Measurements from ENCODE around the gene SASH1. TPM values are rescaled to one million over a fixed set of nuclear protein-coding genes. Genes with fewer than 3 reads are reported as not detected.

The SASH1 gene
- total RNA-seq, 1 donor from 2014 or later: 10.2 TPM

- H3K36me3 ChIP-seq: no peaks in the 10 kb centered on the region
- H3K9ac ChIP-seq: no peak overlapping the region
- H3K4me3 Mint-ChIP-seq: no peak overlapping the region
Observed at GRCh38 chr6:148307405-148307804, 35.2 kb upstream of the SASH1 start.

DNA sequence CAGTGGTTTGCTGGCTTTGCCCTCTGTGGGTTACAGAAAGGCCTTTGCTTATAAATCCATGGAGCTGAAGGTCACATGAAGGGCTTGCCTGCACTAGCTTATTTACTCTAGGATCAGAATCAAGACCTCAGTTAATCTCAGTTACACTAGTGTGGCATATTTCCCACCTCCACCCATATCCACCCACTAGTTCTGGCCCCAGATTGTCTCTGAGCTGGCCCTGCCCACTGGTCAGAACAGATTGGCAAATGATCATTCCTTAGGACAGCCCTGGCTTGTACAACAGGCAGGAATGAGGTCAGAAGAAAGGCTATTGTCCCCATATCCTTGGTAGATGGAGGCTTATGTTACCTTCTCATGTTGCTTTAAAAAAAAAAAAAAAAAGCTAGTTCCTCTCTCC lies 33.3 kb upstream of the SASH1 start:
- Mint-ChIP-seq H3K27ac (peak overlapping the region; percentile 38), H3K4me3 (no peak overlapping the region), H3K9me3 (no peaks in the 10 kb centered on the region), H3K36me3 (no peaks in the 10 kb centered on the region), H3K4me1 (peaks cover 34% of the 10 kb centered on the region), H3K27me3 (ENCODE audit: insufficient read depth, low read depth) (no peaks in the 10 kb centered on the region)
- Histone ChIP-seq H3K27ac (no peak overlapping the region), H3K36me3 (no peaks in the 10 kb centered on the region), H3K9ac (no peak overlapping the region), H3K4me1 (peaks cover 8% of the 10 kb centered on the region), H3K27me3 (no peaks in the 10 kb centered on the region), H3K9me3 (ENCODE audit: low read depth) (no peaks in the 10 kb centered on the region), H2AFZ (replicated peaks) (no peak overlapping the region), H3K4me3 (no peak overlapping the region), H3K79me2 (ENCODE audit: low read depth) (no peaks in the 10 kb centered on the region), H4K20me1 (ENCODE audit: low read depth) (no peaks in the 10 kb centered on the region), H3F3A (ENCODE audit: low read depth) (peaks cover 4% of the 10 kb centered on the region), H3K4me2 (no peak overlapping the region)
- DNase-seq (ENCODE audit: low spot score): no peak
- TF ChIP-seq EZH2phosphoT487 (IDR thresholded peaks at IDR 0.05) (no peak), EZH2 (IDR thresholded peaks at IDR 0.05) (no peak), CTCF (IDR thresholded peaks at IDR 0.05) (no peak)

More at GRCh38 chr6:148307405-148307804, 35.2 kb upstream of the SASH1 start:
- Histone ChIP-seq H4K20me1 (ENCODE audit: low read depth) (no peaks in the 10 kb centered on the region), H3K9me3 (ENCODE audit: low read depth) (no peaks in the 10 kb centered on the region), H3K4me2 (no peak overlapping the region), H3K4me1 (peaks cover 3% of the 10 kb centered on the region), H3K27me3 (no peaks in the 10 kb centered on the region), H2AFZ (replicated peaks) (no peak overlapping the region), H3F3A (ENCODE audit: low read depth) (peaks cover 4% of the 10 kb centered on the region), H3K79me2 (ENCODE audit: low read depth) (no peaks in the 10 kb centered on the region), H3K27ac (no peak overlapping the region), H3K4me3 (no peak overlapping the region)
- peaks cover 19% of the 10 kb centered on the region for H3K4me1 Mint-ChIP-seq
- H3K36me3 Mint-ChIP-seq: no peaks in the 10 kb centered on the region
- DNase-seq (ENCODE audit: low spot score): no peak
- H3K9me3 Mint-ChIP-seq: no peaks in the 10 kb centered on the region
- no peak overlapping the region for H3K27ac Mint-ChIP-seq
- H3K27me3 Mint-ChIP-seq (ENCODE audit: insufficient read depth, low read depth): no peaks in the 10 kb centered on the region
- no peak for TF ChIP-seq EZH2phosphoT487 (IDR thresholded peaks at IDR 0.05)
- no peak for TF ChIP-seq EZH2 (IDR thresholded peaks at IDR 0.05)
- TF ChIP-seq CTCF (IDR thresholded peaks at IDR 0.05): no peak

DNA sequence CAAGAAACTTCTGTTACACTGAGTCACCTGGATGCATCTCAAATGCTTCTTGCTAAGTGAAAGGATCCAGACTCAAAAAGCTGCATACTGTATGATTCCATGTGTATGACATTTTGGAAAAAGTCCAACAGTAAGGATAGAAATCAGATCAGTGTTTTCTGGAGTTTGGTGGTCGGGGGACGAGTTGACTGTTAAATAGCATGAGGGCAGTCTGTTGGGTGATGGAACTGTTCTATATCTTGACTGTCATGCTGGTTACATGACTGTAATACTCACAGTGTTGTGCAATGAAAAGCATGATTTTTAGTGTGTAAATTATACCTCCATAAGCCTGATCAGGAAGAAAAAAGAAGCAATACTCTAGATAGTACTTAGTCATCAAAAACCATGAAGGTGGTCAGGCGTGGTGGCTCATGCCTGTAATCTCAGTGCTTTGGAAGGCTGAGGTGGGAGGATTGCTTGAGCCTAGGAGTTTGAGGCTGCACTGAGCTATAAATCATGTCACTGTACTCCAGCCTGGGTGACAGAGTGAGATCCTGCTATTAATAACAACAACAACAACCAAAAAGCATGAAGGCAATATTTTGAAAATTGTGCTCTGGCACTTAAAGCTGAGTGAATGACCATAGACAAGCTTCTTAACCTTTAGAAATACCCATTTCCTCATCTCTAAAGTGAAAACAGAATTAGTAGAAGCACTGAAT lies 30.5 kb upstream of the SASH1 start:
- H3K9me3 ChIP-seq (ENCODE audit: low read depth): no peaks in the 10 kb centered on the region
- no peaks in the 10 kb centered on the region for H3K27me3 ChIP-seq
- no peaks in the 10 kb centered on the region for H4K20me1 ChIP-seq (ENCODE audit: low read depth)
- no peak overlapping the region for H2AFZ ChIP-seq (replicated peaks)
- peaks cover 28% of the 10 kb centered on the region for H3K4me1 Mint-ChIP-seq
- no peaks in the 10 kb centered on the region for H3K79me2 ChIP-seq (ENCODE audit: low read depth)
- H3K4me3 Mint-ChIP-seq: no peak overlapping the region
- DNase-seq (ENCODE audit: low spot score): no peak
- peaks cover 6% of the 10 kb centered on the region for H3K4me1 ChIP-seq
- no peak overlapping the region for H3K9ac ChIP-seq
- H3K27ac Mint-ChIP-seq: no peak overlapping the region
- H3F3A ChIP-seq (ENCODE audit: low read depth): no peaks in the 10 kb centered on the region
- H3K27ac ChIP-seq: no peak overlapping the region
- no peak for TF ChIP-seq EZH2 (IDR thresholded peaks at IDR 0.05)
- no peaks in the 10 kb centered on the region for H3K36me3 Mint-ChIP-seq
- H3K9me3 Mint-ChIP-seq: no peaks in the 10 kb centered on the region
- H3K36me3 ChIP-seq: no peaks in the 10 kb centered on the region
- no peaks in the 10 kb centered on the region for H3K27me3 Mint-ChIP-seq (ENCODE audit: insufficient read depth, low read depth)
- no peak overlapping the region for H3K4me2 ChIP-seq
- H3K4me3 ChIP-seq: no peak overlapping the region

DNA sequence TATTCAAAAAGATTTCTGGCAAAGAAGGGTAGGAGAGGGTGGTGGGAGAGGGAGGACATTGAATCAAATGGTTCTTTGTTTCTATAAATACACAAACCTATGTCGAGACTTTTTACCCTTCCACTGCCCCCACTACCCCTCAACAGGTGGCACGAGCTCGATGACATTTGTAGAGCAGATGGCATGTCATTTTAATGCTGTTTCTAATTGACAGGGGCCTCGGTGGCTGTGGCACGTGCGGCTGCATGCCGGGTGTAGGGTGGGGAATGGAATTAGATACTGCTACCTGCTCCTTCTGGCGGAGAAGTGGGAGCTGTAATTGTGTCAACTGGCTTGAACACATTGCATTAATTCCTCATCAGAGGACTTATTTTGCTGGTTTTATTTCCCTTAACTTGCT lies 29.1 kb upstream of the SASH1 start:
- Histone ChIP-seq H3K27ac (no peak overlapping the region), H3K79me2 (ENCODE audit: low read depth) (no peaks in the 10 kb centered on the region), H3K27me3 (no peaks in the 10 kb centered on the region), H3K4me2 (no peak overlapping the region), H3K9me3 (ENCODE audit: low read depth) (no peaks in the 10 kb centered on the region), H4K20me1 (ENCODE audit: low read depth) (no peaks in the 10 kb centered on the region), H3K9ac (no peak overlapping the region), H2AFZ (replicated peaks) (no peak overlapping the region), H3K36me3 (no peaks in the 10 kb centered on the region), H3K4me3 (no peak overlapping the region), H3F3A (ENCODE audit: low read depth) (no peaks in the 10 kb centered on the region), H3K4me1 (peaks cover 6% of the 10 kb centered on the region)
- Mint-ChIP-seq H3K9me3 (no peaks in the 10 kb centered on the region), H3K36me3 (no peaks in the 10 kb centered on the region), H3K4me1 (peaks cover 21% of the 10 kb centered on the region), H3K4me3 (no peak overlapping the region), H3K27ac (peak overlapping the region; percentile 51), H3K27me3 (ENCODE audit: insufficient read depth, low read depth) (no peaks in the 10 kb centered on the region)
- no peak for DNase-seq (ENCODE audit: low spot score)
- no peak for TF ChIP-seq CTCF (IDR thresholded peaks at IDR 0.05)
- no peak for TF ChIP-seq EZH2 (IDR thresholded peaks at IDR 0.05)
- TF ChIP-seq EZH2phosphoT487 (IDR thresholded peaks at IDR 0.05): no peak
